ENCODE results near the gene PAX8. TPM values are rescaled to one million over a fixed set of nuclear protein-coding genes. Genes with fewer than 3 reads are reported as not detected.

PAX8 gene
- total and polyA plus RNA-seq, 4 donors, result 0.28 to 5.9 (median 2.3) TPM

- H3K27me3 ChIP-seq (ENCODE audit: control insufficient read depth in 3 of 3, insufficient read depth in 3 of 3, low read length in 2 of 3), result peaks cover 0 to 19% (median 11%) of the 10 kb centered on the region in 3 donors
- no peak for TF ChIP-seq CTCF (IDR thresholded peaks at IDR 0.05; ENCODE audit: control extremely low read depth, extremely low read depth)
- H3K9me3 ChIP-seq (ENCODE audit: control insufficient read depth in 4 of 4, insufficient read depth in 3 of 4, low read length in 3 of 4), result no peaks in the 10 kb centered on the region
- H3K9ac ChIP-seq (ENCODE audit: insufficient read depth in 1 of 2, low read length in 2 of 2), result no peak overlapping the region
- peak overlapping the region; percentile 68 to 95 for H3K27ac ChIP-seq (ENCODE audit: low read depth in 1 of 2, low read length in 1 of 2)
- ATAC-seq (ENCODE audit: insufficient read depth, low FRiP score) (no peak), DNase-seq (no peak)
- H3K4me1 ChIP-seq (ENCODE audit: control insufficient read depth in 5 of 5, insufficient read depth in 5 of 5, low read length in 5 of 5), result peaks cover 0 to 23% (median 8%) of the 10 kb centered on the region in 5 donors
- 83 to 94% methylated on average over 1 of the region's 1 CpG for WGBS, 2 donors
- H3K36me3 ChIP-seq (ENCODE audit: control insufficient read depth in 4 of 4, insufficient read depth in 4 of 4, low read length in 4 of 4), result no peaks in the 10 kb centered on the region
- no peak overlapping the region for H3K4me3 ChIP-seq
Observed at GRCh38 chr2:113284476-113284875, 5.8 kb upstream of the PAX8 start.

GRCh38 chr2:113283704-113284284 is 5.1 kb upstream of the PAX8 start:
- H3K27ac ChIP-seq (ENCODE audit: low read depth in 1 of 2, low read length in 1 of 2), result peak overlapping the region; percentile 68 to 95
- TF ChIP-seq CTCF (IDR thresholded peaks at IDR 0.05; ENCODE audit: control extremely low read depth, extremely low read depth), result no peak
- peaks cover 0 to 18% (median 8%) of the 10 kb centered on the region in 5 donors for H3K4me1 ChIP-seq (ENCODE audit: control insufficient read depth in 5 of 5, insufficient read depth in 5 of 5, low read length in 5 of 5)
- peak; percentile 63 to 76 (median 65) for DNase-seq
- H3K9me3 ChIP-seq (ENCODE audit: control insufficient read depth in 4 of 4, insufficient read depth in 3 of 4, low read length in 3 of 4), result no peaks in the 10 kb centered on the region
- no peak overlapping the region for H3K9ac ChIP-seq (ENCODE audit: insufficient read depth in 1 of 2, low read length in 2 of 2)
- peak; percentile 76 for ATAC-seq (ENCODE audit: insufficient read depth, low FRiP score)
- no peak overlapping the region for H3K4me3 ChIP-seq
- WGBS, 2 donors, result 29 to 75% methylated on average over 3 of the region's 3 CpGs
- no peaks in the 10 kb centered on the region for H3K36me3 ChIP-seq (ENCODE audit: control insufficient read depth in 4 of 4, insufficient read depth in 4 of 4, low read length in 4 of 4)
- peaks cover 0 to 25% (median 15%) of the 10 kb centered on the region in 3 donors for H3K27me3 ChIP-seq (ENCODE audit: control insufficient read depth in 3 of 3, insufficient read depth in 3 of 3, low read length in 2 of 3)

GRCh38 chr2:113282747-113283533 is 4.2 kb upstream of the PAX8 start:
- Histone ChIP-seq H3K27me3 (ENCODE audit: control insufficient read depth in 3 of 3, insufficient read depth in 3 of 3, low read length in 2 of 3) (peaks cover 0 to 27% (median 23%) of the 10 kb centered on the region in 3 donors), H3K4me3 (no peak overlapping the region), H3K27ac (ENCODE audit: low read depth in 1 of 2, low read length in 1 of 2) (peak overlapping the region; percentile 61 to 92), H3K4me1 (ENCODE audit: control insufficient read depth in 5 of 5, insufficient read depth in 5 of 5, low read length in 5 of 5) (peaks cover 0 to 18% (median 10%) of the 10 kb centered on the region in 5 donors), H3K9me3 (ENCODE audit: control insufficient read depth in 4 of 4, insufficient read depth in 3 of 4, low read length in 3 of 4) (peaks cover 0 to under 1% (median 0%) of the 10 kb centered on the region in 4 donors), H3K9ac (ENCODE audit: insufficient read depth in 1 of 2, low read length in 2 of 2) (no peak overlapping the region), H3K36me3 (ENCODE audit: control insufficient read depth in 4 of 4, insufficient read depth in 4 of 4, low read length in 4 of 4) (no peaks in the 10 kb centered on the region)
- peak; percentile 59 to 82 (median 72) for DNase-seq
- 41 to 53% methylated on average over 12 of the region's 12 CpGs for WGBS, 2 donors
- TF ChIP-seq CTCF (IDR thresholded peaks at IDR 0.05; ENCODE audit: control extremely low read depth, extremely low read depth), result no peak
- ATAC-seq (ENCODE audit: insufficient read depth, low FRiP score), result peak; percentile 29
